Measurements from ENCODE around the gene ATP6V1E1.

ATP6V1E1 gene

DNA sequence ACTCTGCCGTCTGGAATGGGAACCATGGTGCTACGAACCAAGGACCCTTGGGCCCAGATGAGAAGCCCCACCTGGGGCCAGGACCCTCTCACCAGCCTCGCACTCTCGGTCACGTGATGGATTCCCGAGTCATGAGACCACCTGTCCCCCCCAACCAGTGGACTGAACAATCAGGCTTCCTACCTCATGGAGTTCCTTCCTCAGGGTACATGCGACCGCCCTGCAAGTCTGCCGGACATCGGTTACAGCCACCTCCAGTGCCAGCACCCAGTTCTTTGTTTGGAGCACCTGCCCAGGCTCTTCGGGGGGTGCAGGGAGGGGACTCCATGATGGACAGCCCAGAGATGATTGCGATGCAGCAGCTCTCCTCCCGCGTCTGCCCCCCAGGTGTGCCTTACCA lies 86.1 kb downstream of the ATP6V1E1 start:
- H3K4me1 ChIP-seq (ENCODE audit: control insufficient read depth, insufficient read depth, low read length): no peaks in the 10 kb centered on the region
- H3K4me3 ChIP-seq (ENCODE audit: low read depth, low read length): no peak overlapping the region
- peaks cover 85% of the 10 kb centered on the region for H3K36me3 ChIP-seq (ENCODE audit: control insufficient read depth, insufficient read depth, low read length)
- H3K9me3 ChIP-seq (ENCODE audit: control insufficient read depth, insufficient read depth, low read length): no peaks in the 10 kb centered on the region
- H3K27me3 ChIP-seq (ENCODE audit: control insufficient read depth, insufficient read depth, low read length): no peaks in the 10 kb centered on the region
- H3K9ac ChIP-seq (ENCODE audit: low read depth, low read length): no peak overlapping the region
- H3K27ac ChIP-seq (ENCODE audit: low read depth, low read length): no peak overlapping the region
